GM18517 (cell line): ENCODE measurements around the gene ATP6V1G1.

Source experiments
- ATAC-seq: cut with Tn5 transposase; IDR thresholded peaks from one replicate; pipeline ENCODE4 v1.9.1; 2021; ENCODE audit warnings: mild to moderate bottlenecking, moderate library complexity; ENCODE audit not compliant: unreplicated experiment

The ATP6V1G1 gene

GRCh38 chr9:114611516-114612271, 24.1 kb downstream of the ATP6V1G1 start:
- ATAC-seq, result peak; percentile 44

- ATAC-seq, result no peak
These were observed 24.8 kb downstream of the ATP6V1G1 start for GRCh38 chr9:114612272-114612923.

GRCh38 chr9:114613087-114613486, 25.5 kb downstream of the ATP6V1G1 start:
- no peak for ATAC-seq

- ATAC-seq, result no peak
These were observed 26.4 kb downstream of the ATP6V1G1 start for GRCh38 chr9:114613919-114614318.

GRCh38 chr9:114614373-114614772, 26.8 kb downstream of the ATP6V1G1 start:
- no peak for ATAC-seq

- ATAC-seq, result peak; percentile 67
These were observed 29.3 kb downstream of the ATP6V1G1 start for GRCh38 chr9:114616684-114617520.

- peak; percentile 51 for ATAC-seq
These were observed 31.7 kb downstream of the ATP6V1G1 start for GRCh38 chr9:114619191-114619761.

GRCh38 chr9:114621561-114621960, 34.0 kb downstream of the ATP6V1G1 start:
- ATAC-seq, result no peak

GRCh38 chr9:114621975-114622609, 34.5 kb downstream of the ATP6V1G1 start:
- no peak for ATAC-seq

- ATAC-seq, result no peak
These were observed 37.1 kb downstream of the ATP6V1G1 start for GRCh38 chr9:114624677-114625076.

GRCh38 chr9:114626415-114627020, 38.9 kb downstream of the ATP6V1G1 start:
- ATAC-seq, result no peak

GRCh38 chr9:114627553-114627952, 40.0 kb downstream of the ATP6V1G1 start:
- no peak for ATAC-seq

GRCh38 chr9:114629563-114630090, 42.1 kb downstream of the ATP6V1G1 start:
- ATAC-seq, result no peak

GRCh38 chr9:114631166-114631565, 43.6 kb downstream of the ATP6V1G1 start:
- ATAC-seq, result no peak

- ATAC-seq, result no peak
These were observed 46.0 kb downstream of the ATP6V1G1 start for GRCh38 chr9:114633438-114634089.

- ATAC-seq, result no peak
These were observed 46.8 kb downstream of the ATP6V1G1 start for GRCh38 chr9:114634387-114634786.

GRCh38 chr9:114638404-114638803, 50.8 kb downstream of the ATP6V1G1 start:
- no peak for ATAC-seq

- no peak for ATAC-seq
These were observed 54.4 kb downstream of the ATP6V1G1 start for GRCh38 chr9:114641967-114642366.

- ATAC-seq, result no peak
These were observed 55.4 kb downstream of the ATP6V1G1 start for GRCh38 chr9:114643001-114643400.

- ATAC-seq, result no peak
These were observed 56.3 kb downstream of the ATP6V1G1 start for GRCh38 chr9:114643896-114644295.
